HepG2 (cell line): ENCODE measurements around the gene RTN4RL2. TPM values are rescaled to one million over a fixed set of nuclear protein-coding genes. Genes with fewer than 3 reads are reported as not detected.

Experiments used
- ZFP82 ChIP-seq: sonication (generic); formaldehyde crosslinking; IDR thresholded peaks from 2 replicates; pipeline ENCODE4 v1.5.1; 2020; ENCODE audit warnings: mild to moderate bottlenecking, missing genetic modification reagents, borderline replicate concordance
- ZNF674 ChIP-seq: sonication (generic); formaldehyde crosslinking; IDR thresholded peaks from 2 replicates; pipeline ENCODE4 v1.5.0; 2020; ENCODE audit warnings: low read depth, mild to moderate bottlenecking, missing genetic modification reagents
- ZNF713 ChIP-seq: sonication (generic); formaldehyde crosslinking; IDR thresholded peaks from 2 replicates; pipeline ENCODE4 v1.4.0; 2020; ENCODE audit warnings: mild to moderate bottlenecking, missing genetic modification reagents
- polyA plus RNA-seq, 8 experiments: library from polyadenylated mRNA; depleted of rRNA in 3 of 8; stranded (reverse) in 7 of 8; unstranded in 1 of 8; fragments of >200 nt; fragmentation: Illumina TruSeq in 4 of 8; extraction: Trizol in 4 of 8; gene quantifications; 2 replicates each; pipeline versions ENCODE4 v1.2.1 to v1.2.3, GENCODE V29; 2011 to 2016; ENCODE audit warnings: low read depth in 4 of 8, missing spikeins in 1 of 8, mixed read lengths in 1 of 8; ENCODE audit not compliant: insufficient read depth in 1 of 8
- total RNA-seq, 5 experiments: library from RNA; depleted of rRNA; stranded (reverse); fragments of >200 nt; fragmentation: Illumina TruSeq; extraction: Trizol; gene quantifications; 2 replicates each; pipeline ENCODE4 v1.2.3, GENCODE V29; 2016; ENCODE audit warnings: low read depth in 1 of 5
- TF ChIP-seq, protein P1 (sequence below): sonication (generic); formaldehyde crosslinking; conservative IDR thresholded peaks from 2 replicates; pipeline ENCODE4 v1.8.0; 2022; ENCODE audit warnings: low read depth, missing genetic modification reagents
- TF ChIP-seq, protein P2 (sequence below): sonication (generic); formaldehyde crosslinking; conservative IDR thresholded peaks from 2 replicates; pipeline ENCODE4 v1.8.0; 2022; ENCODE audit warnings: missing genetic modification reagents
- TF ChIP-seq, protein P3 (sequence below): sonication (generic); formaldehyde crosslinking; IDR thresholded peaks from 2 replicates; pipeline ENCODE4 v1.4.0; 2020; ENCODE audit warnings: missing genetic modification reagents, borderline replicate concordance

Gene RTN4RL2
- total and polyA plus RNA-seq, 2 of the 13 experiments (the other 11 are each of a cell fraction or from before 2014, with no cell fraction given) = 1.3 to 4.3 TPM

DNA sequence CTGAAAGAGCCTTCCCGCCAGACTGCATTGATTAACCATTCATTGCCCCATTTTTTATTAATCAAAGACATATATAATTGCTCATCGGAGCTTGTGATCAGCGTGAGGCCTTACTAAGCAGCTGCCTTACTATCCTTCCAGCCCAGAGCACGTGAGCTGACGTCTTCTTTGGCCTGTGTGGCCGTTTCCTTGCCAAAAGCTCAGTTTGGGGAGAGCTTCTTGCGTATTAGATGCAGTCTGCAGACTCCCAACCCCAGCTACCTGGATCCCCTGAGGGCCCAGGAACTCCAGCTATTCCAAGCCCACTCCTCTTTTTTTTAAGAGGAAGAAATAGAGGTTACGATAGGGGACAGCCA is 32.6 kb upstream of the RTN4RL2 start (continued):
- TF ChIP-seq, protein P1, sequence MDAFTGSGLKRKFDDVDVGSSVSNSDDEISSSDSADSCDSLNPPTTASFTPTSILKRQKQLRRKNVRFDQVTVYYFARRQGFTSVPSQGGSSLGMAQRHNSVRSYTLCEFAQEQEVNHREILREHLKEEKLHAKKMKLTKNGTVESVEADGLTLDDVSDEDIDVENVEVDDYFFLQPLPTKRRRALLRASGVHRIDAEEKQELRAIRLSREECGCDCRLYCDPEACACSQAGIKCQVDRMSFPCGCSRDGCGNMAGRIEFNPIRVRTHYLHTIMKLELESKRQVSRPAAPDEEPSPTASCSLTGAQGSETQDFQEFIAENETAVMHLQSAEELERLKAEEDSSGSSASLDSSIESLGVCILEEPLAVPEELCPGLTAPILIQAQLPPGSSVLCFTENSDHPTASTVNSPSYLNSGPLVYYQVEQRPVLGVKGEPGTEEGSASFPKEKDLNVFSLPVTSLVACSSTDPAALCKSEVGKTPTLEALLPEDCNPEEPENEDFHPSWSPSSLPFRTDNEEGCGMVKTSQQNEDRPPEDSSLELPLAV (CRISPR knock-in tag) = no peak
- no peak for TF ChIP-seq ZNF674
- TF ChIP-seq ZFP82 (CRISPR knock-in tag) = no peak
- TF ChIP-seq, protein P2, sequence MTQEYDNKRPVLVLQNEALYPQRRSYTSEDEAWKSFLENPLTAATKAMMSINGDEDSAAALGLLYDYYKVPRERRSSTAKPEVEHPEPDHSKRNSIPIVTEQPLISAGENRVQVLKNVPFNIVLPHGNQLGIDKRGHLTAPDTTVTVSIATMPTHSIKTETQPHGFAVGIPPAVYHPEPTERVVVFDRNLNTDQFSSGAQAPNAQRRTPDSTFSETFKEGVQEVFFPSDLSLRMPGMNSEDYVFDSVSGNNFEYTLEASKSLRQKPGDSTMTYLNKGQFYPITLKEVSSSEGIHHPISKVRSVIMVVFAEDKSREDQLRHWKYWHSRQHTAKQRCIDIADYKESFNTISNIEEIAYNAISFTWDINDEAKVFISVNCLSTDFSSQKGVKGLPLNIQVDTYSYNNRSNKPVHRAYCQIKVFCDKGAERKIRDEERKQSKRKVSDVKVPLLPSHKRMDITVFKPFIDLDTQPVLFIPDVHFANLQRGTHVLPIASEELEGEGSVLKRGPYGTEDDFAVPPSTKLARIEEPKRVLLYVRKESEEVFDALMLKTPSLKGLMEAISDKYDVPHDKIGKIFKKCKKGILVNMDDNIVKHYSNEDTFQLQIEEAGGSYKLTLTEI (CRISPR knock-in tag) = no peak
- TF ChIP-seq ZNF713 (CRISPR knock-in tag) = no peak
- TF ChIP-seq, protein P3, sequence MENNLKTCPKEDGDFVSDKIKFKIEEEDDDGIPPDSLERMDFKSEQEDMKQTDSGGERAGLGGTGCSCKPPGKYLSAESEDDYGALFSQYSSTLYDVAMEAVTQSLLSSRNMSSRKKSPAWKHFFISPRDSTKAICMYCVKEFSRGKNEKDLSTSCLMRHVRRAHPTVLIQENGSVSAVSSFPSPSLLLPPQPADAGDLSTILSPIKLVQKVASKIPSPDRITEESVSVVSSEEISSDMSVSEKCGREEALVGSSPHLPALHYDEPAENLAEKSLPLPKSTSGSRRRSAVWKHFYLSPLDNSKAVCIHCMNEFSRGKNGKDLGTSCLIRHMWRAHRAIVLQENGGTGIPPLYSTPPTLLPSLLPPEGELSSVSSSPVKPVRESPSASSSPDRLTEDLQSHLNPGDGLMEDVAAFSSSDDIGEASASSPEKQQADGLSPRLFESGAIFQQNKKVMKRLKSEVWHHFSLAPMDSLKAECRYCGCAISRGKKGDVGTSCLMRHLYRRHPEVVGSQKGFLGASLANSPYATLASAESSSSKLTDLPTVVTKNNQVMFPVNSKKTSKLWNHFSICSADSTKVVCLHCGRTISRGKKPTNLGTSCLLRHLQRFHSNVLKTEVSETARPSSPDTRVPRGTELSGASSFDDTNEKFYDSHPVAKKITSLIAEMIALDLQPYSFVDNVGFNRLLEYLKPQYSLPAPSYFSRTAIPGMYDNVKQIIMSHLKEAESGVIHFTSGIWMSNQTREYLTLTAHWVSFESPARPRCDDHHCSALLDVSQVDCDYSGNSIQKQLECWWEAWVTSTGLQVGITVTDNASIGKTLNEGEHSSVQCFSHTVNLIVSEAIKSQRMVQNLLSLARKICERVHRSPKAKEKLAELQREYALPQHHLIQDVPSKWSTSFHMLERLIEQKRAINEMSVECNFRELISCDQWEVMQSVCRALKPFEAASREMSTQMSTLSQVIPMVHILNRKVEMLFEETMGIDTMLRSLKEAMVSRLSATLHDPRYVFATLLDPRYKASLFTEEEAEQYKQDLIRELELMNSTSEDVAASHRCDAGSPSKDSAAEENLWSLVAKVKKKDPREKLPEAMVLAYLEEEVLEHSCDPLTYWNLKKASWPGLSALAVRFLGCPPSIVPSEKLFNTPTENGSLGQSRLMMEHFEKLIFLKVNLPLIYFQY (CRISPR knock-in tag) = no peak
- TF ChIP-seq, all 625 proteins: peak for 0
